ENCODE data around the gene PDZRN3.

The PDZRN3 gene

GRCh38 chr3:73622091-73622805, 2.5 kb downstream of the PDZRN3 start:
- no peaks in the 10 kb centered on the region for H3K9me3 ChIP-seq
- peaks cover 16% of the 10 kb centered on the region for H3K4me1 ChIP-seq
- H3K27me3 ChIP-seq = no peaks in the 10 kb centered on the region
- peak; percentile 94 for DNase-seq
- H3K4me3 ChIP-seq (ENCODE audit: low read depth, low read length) = peak overlapping the region; percentile 76
- H3K36me3 ChIP-seq = no peaks in the 10 kb centered on the region; the same call in 1 of the 2 replicates
- TF ChIP-seq CTCF (IDR thresholded peaks at IDR 0.05; ENCODE audit: low read depth, low read length) = no peak

GRCh38 chr3:73621388-73621787, 3.4 kb downstream of the PDZRN3 start:
- no peak for TF ChIP-seq CTCF (IDR thresholded peaks at IDR 0.05; ENCODE audit: low read depth, low read length)
- no peak for DNase-seq
- peak overlapping the region; percentile 76 for H3K4me3 ChIP-seq (ENCODE audit: low read depth, low read length)

DNA sequence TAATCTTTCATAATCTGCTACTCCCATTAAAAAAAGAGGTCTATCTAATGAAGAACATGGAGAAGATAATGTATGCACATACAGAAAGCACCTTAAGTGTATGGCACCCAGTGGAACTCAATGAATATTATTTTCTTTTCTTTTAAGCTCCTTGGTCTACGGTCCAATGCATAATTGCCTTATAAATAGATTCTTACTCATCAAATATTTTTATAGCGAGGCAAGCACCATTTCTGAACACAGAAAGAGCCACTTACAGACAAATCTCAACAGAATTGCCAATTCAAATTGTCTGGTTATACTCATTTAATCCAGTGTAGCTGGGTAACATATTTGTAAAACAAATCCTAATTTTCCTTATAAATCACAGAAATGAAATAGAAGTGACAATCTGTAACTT, 6.3 kb downstream of the PDZRN3 start:
- Histone ChIP-seq H3K27me3 (no peaks in the 10 kb centered on the region), H3K9me3 (no peaks in the 10 kb centered on the region), H3K36me3 (no peaks in the 10 kb centered on the region; the same call in 1 of the 2 replicates), H3K4me1 (peaks cover 14% of the 10 kb centered on the region), H3K4me3 (ENCODE audit: low read depth, low read length) (no peak overlapping the region)
- DNase-seq = no peak
- no peak for TF ChIP-seq CTCF (IDR thresholded peaks at IDR 0.05; ENCODE audit: low read depth, low read length)

More at GRCh38 chr3:73621388-73621787, 3.4 kb downstream of the PDZRN3 start:
- H3K27me3 ChIP-seq = no peaks in the 10 kb centered on the region
- H3K36me3 ChIP-seq = no peaks in the 10 kb centered on the region; the same call in 1 of the 2 replicates
- peaks cover 16% of the 10 kb centered on the region for H3K4me1 ChIP-seq
- H3K9me3 ChIP-seq = no peaks in the 10 kb centered on the region

DNA sequence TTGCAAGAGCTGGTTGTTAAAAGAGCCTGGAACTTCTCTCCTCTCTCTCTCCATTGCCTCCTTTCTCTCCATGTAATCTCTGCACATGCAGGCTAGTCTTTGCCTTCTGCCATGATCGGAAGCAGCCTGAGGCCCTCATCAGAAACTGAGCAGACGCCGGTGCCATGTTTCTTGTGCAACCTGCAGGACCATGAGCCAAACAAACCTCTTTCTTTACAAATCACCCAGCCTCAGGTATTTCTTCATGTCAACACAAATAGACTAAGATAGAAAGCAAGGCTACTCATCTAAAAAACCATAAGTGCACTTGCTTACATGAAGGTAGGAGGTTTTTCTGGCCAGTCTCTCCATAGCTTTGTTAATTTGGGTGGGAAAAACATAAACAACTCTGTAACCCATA, 8.7 kb downstream of the PDZRN3 start:
- TF ChIP-seq CTCF (IDR thresholded peaks at IDR 0.05; ENCODE audit: low read depth, low read length) = no peak
- H3K27me3 ChIP-seq = no peaks in the 10 kb centered on the region
- H3K4me3 ChIP-seq (ENCODE audit: low read depth, low read length) = no peak overlapping the region
- H3K4me1 ChIP-seq = no peaks in the 10 kb centered on the region; the same call in 1 of the 2 replicates
- H3K36me3 ChIP-seq = no peaks in the 10 kb centered on the region; the same call in 1 of the 2 replicates
- no peak for DNase-seq
- no peaks in the 10 kb centered on the region for H3K9me3 ChIP-seq

- no peak for DNase-seq
- H3K4me1 ChIP-seq = no peaks in the 10 kb centered on the region; the same call in 1 of the 2 replicates
- no peaks in the 10 kb centered on the region; the same call in 1 of the 2 replicates for H3K36me3 ChIP-seq
- no peaks in the 10 kb centered on the region for H3K9me3 ChIP-seq
- no peak for TF ChIP-seq CTCF (IDR thresholded peaks at IDR 0.05; ENCODE audit: low read depth, low read length)
- H3K27me3 ChIP-seq = no peaks in the 10 kb centered on the region
- H3K4me3 ChIP-seq (ENCODE audit: low read depth, low read length) = no peak overlapping the region
Measured at GRCh38 chr3:73614419-73614818, 10.3 kb downstream of the PDZRN3 start.

DNA sequence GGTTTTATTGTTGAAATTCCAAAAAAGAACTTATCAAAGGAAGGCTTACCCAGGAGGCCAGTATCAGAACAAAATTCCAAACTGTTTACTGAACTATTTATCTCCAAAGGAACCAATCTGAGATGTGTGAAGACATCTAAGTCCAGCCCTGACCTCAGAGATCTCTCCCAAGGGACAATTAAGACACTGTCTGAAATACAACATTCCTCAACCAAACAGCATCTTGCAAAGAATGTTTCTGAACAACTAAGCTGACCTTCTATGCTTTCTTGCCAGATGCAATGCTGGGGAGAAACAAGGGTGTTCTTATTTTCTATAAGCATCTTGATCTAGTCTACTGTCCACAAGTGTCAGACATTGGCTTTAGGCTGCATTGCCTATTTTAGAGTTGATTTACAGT, 13.6 kb downstream of the PDZRN3 start:
- TF ChIP-seq CTCF (IDR thresholded peaks at IDR 0.05; ENCODE audit: low read depth, low read length) = no peak

More for the DNA sequence above, 13.6 kb downstream of the PDZRN3 start:
- Histone ChIP-seq H3K4me1 (no peaks in the 10 kb centered on the region; the same call in 1 of the 2 replicates), H3K9me3 (no peaks in the 10 kb centered on the region), H3K27me3 (no peaks in the 10 kb centered on the region), H3K4me3 (ENCODE audit: low read depth, low read length) (no peak overlapping the region), H3K36me3 (peaks cover 4% of the 10 kb centered on the region; the same call in 1 of the 2 replicates)
- no peak for DNase-seq

All from BE2C (cell line).